Ascending aorta (tissue), 2 donors: ENCODE measurements around the gene TEX35. TPM values are rescaled to one million over a fixed set of nuclear protein-coding genes. Genes with fewer than 3 reads are reported as not detected.

ENCODE experiments used
- DNase-seq, 2 donors: peaks; one replicate each; pipeline ENCODE4 v3.0.0-alpha.2; 2019; ENCODE audit warnings: low spot score in 2 of 2
- H3K27ac ChIP-seq, 2 donors: fragments of 200-600 bp; sonication (generic); one replicate each; pipeline ENCODE4 v1.5.1; 2016 to 2017; ENCODE audit warnings: mild to moderate bottlenecking in 1 of 2
- H3K27me3 ChIP-seq: fragments of 200-600 bp; sonication (generic); one replicate; pipeline ENCODE4 v1.5.1; 2017
- H3K36me3 ChIP-seq, 2 donors: fragments of 200-600 bp; sonication (generic); one replicate each; pipeline ENCODE4 v1.5.1; 2016
- H3K4me1 ChIP-seq, 2 donors: fragments of 200-600 bp; sonication (generic); one replicate each; pipeline ENCODE4 v1.5.1; 2016 to 2017; ENCODE audit warnings: mild to moderate bottlenecking in 1 of 2
- H3K4me3 ChIP-seq, 2 donors: fragments of 200-600 bp; sonication (generic); one replicate each; pipeline ENCODE4 v1.5.1; 2016 to 2017; ENCODE audit warnings: mild to moderate bottlenecking in 1 of 2
- H3K9me3 ChIP-seq, 2 donors: fragments of 200-600 bp; sonication (generic); one replicate each; pipeline ENCODE4 v1.5.1; 2016
- intact Hi-C: fragments of 100-400 bp; cut with DNase I; formaldehyde crosslinking; loops from one replicate; pipeline ENCODE4 v1.15.1; 2023
- total RNA-seq: library from RNA; depleted of rRNA; stranded (reverse); fragments of >200 nt; gene quantifications from one replicate; pipeline ENCODE4 v1.1.0, GENCODE V29; 2016
- TF ChIP-seq, protein P1 (sequence below), 3 experiments: fragments of 200-600 bp in 2 of 3; fragments of 450-650 bp in 1 of 3; sonication (generic) in 2 of 3; IDR thresholded peaks; one replicate each; pipeline ENCODE4 v1.5.1; 2016 to 2019; ENCODE audit warnings: antibody characterized with exemption in 3 of 3, mild to moderate bottlenecking in 1 of 3, moderate library complexity in 1 of 3

Gene TEX35
- total RNA-seq, result not detected

DNA sequence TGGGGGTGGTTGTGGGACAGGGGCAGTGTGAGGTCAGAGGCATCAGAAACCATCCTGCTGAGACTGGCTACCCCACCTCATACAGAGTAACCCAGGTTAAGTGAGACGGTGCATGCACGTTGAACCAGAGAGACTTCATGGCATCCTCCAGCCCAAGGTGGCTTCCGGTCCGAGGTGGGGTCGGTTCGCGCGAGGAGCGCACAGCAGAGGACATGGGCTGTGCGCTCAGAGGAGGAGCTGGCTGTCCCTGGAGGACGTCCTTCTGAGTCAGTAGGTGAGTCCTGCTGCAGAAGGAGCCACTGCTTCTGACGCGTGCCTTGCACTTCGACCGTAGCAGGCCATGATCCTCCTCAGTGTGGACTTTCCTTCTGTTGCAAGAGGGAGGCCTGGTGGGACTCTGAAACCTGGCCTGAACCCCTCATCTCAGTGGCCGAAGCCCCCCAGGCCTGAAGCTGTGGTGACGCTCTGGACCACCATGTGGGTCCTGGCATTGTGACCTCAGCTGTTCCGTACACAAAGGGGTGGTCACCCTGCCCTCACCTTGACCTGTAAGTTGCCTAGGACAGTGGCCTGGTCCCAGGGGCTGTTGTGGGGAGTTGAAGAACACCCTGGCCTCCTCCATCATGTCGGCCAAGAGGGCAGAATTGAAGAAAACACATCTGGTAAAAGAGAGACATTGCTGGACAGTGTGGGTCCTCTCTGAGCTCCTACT lies at the start of gene TEX35:
Gene TEX35 (plus strand): TSS at position 544 of the 712 bp plus-strand sequence. CDS start 80 bp downstream, at position 624.
- intact Hi-C loops, result no loop called here
- no peaks in the 10 kb centered on the region for H3K4me1 ChIP-seq
- H3K36me3 ChIP-seq, result no peaks in the 10 kb centered on the region
- no peak within 1 kb of the TSS for H3K27ac ChIP-seq
- DNase-seq, result no peak
- no peaks in the 10 kb centered on the region for H3K27me3 ChIP-seq
- H3K4me3 ChIP-seq, result no peak within 1 kb of the TSS
- TF ChIP-seq, protein P1, sequence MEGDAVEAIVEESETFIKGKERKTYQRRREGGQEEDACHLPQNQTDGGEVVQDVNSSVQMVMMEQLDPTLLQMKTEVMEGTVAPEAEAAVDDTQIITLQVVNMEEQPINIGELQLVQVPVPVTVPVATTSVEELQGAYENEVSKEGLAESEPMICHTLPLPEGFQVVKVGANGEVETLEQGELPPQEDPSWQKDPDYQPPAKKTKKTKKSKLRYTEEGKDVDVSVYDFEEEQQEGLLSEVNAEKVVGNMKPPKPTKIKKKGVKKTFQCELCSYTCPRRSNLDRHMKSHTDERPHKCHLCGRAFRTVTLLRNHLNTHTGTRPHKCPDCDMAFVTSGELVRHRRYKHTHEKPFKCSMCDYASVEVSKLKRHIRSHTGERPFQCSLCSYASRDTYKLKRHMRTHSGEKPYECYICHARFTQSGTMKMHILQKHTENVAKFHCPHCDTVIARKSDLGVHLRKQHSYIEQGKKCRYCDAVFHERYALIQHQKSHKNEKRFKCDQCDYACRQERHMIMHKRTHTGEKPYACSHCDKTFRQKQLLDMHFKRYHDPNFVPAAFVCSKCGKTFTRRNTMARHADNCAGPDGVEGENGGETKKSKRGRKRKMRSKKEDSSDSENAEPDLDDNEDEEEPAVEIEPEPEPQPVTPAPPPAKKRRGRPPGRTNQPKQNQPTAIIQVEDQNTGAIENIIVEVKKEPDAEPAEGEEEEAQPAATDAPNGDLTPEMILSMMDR (IDR thresholded peaks at IDR 0.05), result no peak
- H3K9me3 ChIP-seq, result no peaks in the 10 kb centered on the region

DNA sequence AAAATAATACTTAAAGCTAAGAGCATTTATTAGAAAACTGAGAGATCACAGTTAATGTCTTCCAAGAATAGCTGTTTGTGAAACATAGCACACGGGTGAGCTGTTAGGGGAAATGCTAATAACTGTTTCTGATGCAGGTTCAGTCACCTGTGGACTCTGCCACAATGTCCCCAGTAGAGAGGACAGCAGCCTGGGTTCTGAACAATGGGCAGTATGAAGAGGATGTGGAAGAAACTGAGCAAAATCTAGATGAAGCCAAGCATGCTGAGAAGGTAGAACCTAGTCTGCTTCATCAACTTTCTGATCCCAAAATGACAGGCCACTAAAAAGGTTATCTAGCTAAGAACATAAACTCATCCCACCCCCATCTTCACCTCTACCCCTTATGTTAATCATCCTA lies 48.8 kb upstream of the TEX35 start:
- Histone ChIP-seq H3K36me3 (peaks cover 21 to 33% of the 10 kb centered on the region in 2 donors), H3K27me3 (no peaks in the 10 kb centered on the region), H3K4me1 (peaks cover 0 to 5% of the 10 kb centered on the region in 2 donors), H3K27ac (no peak overlapping the region), H3K4me3 (no peak overlapping the region), H3K9me3 (no peaks in the 10 kb centered on the region)
- TF ChIP-seq, protein P1 (IDR thresholded peaks at IDR 0.05), result no peak
- intact Hi-C loops, result no loop called here
- no peak for DNase-seq

DNA sequence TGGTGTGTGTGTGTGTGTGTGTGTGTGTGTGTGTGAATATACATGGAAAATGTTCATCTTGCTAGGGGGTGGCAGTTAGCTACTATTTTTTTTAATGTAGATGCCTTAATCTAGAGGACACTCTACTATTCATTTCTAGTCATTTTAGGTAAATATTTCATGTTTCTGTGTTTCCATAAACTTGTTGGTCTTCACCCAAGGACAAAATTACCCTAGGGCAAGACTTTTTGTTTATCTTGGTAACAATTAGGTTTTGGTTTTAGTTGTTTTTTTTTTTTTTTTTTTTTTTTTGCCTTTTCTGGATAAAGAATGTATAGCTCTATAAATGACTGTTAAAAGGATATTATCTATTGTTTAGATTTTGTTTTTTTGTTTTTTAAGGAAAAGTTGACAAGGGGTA lies 48.3 kb upstream of the TEX35 start:
- Histone ChIP-seq H3K27ac (no peak overlapping the region), H3K4me3 (no peak overlapping the region), H3K4me1 (peaks cover 0 to 5% of the 10 kb centered on the region in 2 donors), H3K9me3 (no peaks in the 10 kb centered on the region), H3K36me3 (peaks cover 25 to 38% of the 10 kb centered on the region in 2 donors), H3K27me3 (no peaks in the 10 kb centered on the region)
- DNase-seq, result no peak
- TF ChIP-seq, protein P1 (IDR thresholded peaks at IDR 0.05), result no peak
- intact Hi-C loops, result no loop called here

DNA sequence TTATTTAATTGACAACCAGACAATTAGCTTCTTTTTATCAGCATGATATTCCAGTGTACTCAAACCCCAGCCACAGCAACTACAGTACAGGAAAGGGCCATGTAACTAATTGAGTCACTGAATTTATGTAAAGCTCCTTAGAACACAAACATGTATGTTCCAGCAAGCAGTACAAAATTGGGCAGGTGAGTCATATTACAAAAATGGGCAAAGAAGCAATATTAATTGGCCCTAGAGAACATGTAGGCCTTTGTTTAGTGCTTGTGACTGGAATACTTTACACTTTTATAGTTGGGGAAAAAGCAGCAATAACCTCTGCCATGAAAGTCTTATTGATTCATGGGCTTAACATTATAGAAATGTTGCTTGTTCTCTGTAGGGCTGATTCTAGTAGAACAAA lies 47.9 kb upstream of the TEX35 start:
- DNase-seq, result no peak
- no peak overlapping the region for H3K27ac ChIP-seq
- intact Hi-C loops, result no loop called here
- peaks cover 25 to 38% of the 10 kb centered on the region in 2 donors for H3K36me3 ChIP-seq
- H3K9me3 ChIP-seq, result no peaks in the 10 kb centered on the region
- TF ChIP-seq, protein P1 (IDR thresholded peaks at IDR 0.05), result no peak
- H3K27me3 ChIP-seq, result no peaks in the 10 kb centered on the region
- no peak overlapping the region for H3K4me3 ChIP-seq
- peaks cover 0 to 5% of the 10 kb centered on the region in 2 donors for H3K4me1 ChIP-seq

DNA sequence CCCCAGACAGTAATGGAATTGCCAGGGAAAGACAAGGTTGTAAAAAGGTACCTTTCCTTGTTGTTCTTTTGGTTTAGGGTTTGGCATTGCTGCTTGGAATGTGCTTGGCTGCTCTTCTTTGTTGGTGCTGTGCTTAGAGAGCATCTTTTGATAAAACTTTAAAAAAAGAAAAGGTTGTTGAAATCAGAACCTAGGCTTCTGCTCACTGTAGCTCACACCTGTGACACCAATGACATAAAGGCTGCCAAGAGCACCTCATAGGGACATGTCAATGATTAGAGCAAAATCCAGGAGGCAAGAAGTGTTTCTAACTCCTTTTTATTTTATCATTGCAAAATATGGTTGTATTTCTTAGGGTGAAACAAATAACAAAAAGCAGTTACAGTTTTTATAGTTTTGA lies 45.1 kb upstream of the TEX35 start:
- Histone ChIP-seq H3K4me3 (no peak overlapping the region), H3K4me1 (peaks cover 0 to 5% of the 10 kb centered on the region in 2 donors), H3K27me3 (no peaks in the 10 kb centered on the region), H3K9me3 (no peaks in the 10 kb centered on the region), H3K27ac (no peak overlapping the region), H3K36me3 (peaks cover 25 to 53% of the 10 kb centered on the region in 2 donors)
- DNase-seq, result no peak
- TF ChIP-seq, protein P1 (IDR thresholded peaks at IDR 0.05), result no peak
- intact Hi-C loops, result no loop called here
